ENCODE results near the gene C1orf74. TPM values are rescaled to one million over a fixed set of nuclear protein-coding genes. Genes with fewer than 3 reads are reported as not detected.

C1orf74 gene
- 6.2 and 9.0 TPM in 2 replicates for total RNA-seq (2014; rRNA removed; shearing (Covaris generic))

- in situ Hi-C loops (cut with HindIII; ENCODE audit: low sequenced_read_pairs), result no loop called here
These were observed at the start of gene C1orf74 for GRCh38 chr1:209784265-209785169. Gene C1orf74, minus strand, starts transcription at chr1:209784559. Its CDS starts 925 bp downstream, at chr1:209783634.

GRCh38 chr1:209831615-209832014 is 47.3 kb upstream of the C1orf74 start:
- in situ Hi-C loops (cut with HindIII; ENCODE audit: low sequenced_read_pairs), result loop anchor here (25.0 kb wide), 1 partner anchor 531 kb away; no protein-coding TSS in a partner anchor
- DNase-seq (ENCODE audit: low spot score), result no peak

More at GRCh38 chr1:209784265-209785169, at the start of gene C1orf74:
- DNase-seq (ENCODE audit: low spot score), result peak; percentile 98

- in situ Hi-C loops (cut with HindIII; ENCODE audit: low sequenced_read_pairs), result loop anchor here (25.0 kb wide), 1 partner anchor 532 kb away; no protein-coding TSS in a partner anchor
- DNase-seq (ENCODE audit: low spot score), result no peak
These were observed 46.4 kb upstream of the C1orf74 start for GRCh38 chr1:209830722-209831121.

GRCh38 chr1:209829716-209830115 is 45.4 kb upstream of the C1orf74 start:
- DNase-seq (ENCODE audit: low spot score), result no peak
- in situ Hi-C loops (cut with HindIII; ENCODE audit: low sequenced_read_pairs), result loop anchor here (25.0 kb wide), 1 partner anchor 533 kb away; no protein-coding TSS in a partner anchor

GRCh38 chr1:209827384-209828262 is 43.3 kb upstream of the C1orf74 start, which contains the start of gene UTP25:
Gene UTP25, plus strand, starts transcription at chr1:209827972. Its CDS starts 92 bp downstream, at chr1:209828064.
- in situ Hi-C loops (cut with HindIII; ENCODE audit: low sequenced_read_pairs), result loop anchor here (25.0 kb wide), 1 partner anchor 535 kb away; no protein-coding TSS in a partner anchor
- peak; percentile 93 for DNase-seq (ENCODE audit: low spot score)

GRCh38 chr1:209825591-209826434 is 41.5 kb upstream of the C1orf74 start:
- in situ Hi-C loops (cut with HindIII; ENCODE audit: low sequenced_read_pairs), result loop anchor here (25.0 kb wide), 1 partner anchor 536 kb away; no protein-coding TSS in a partner anchor
- DNase-seq (ENCODE audit: low spot score), result no peak

- peak; percentile 81 for DNase-seq (ENCODE audit: low spot score)
- in situ Hi-C loops (cut with HindIII; ENCODE audit: low sequenced_read_pairs), result no loop called here
These were observed 39.0 kb upstream of the C1orf74 start for GRCh38 chr1:209823143-209824041.

- no peak for DNase-seq (ENCODE audit: low spot score)
- in situ Hi-C loops (cut with HindIII; ENCODE audit: low sequenced_read_pairs), result no loop called here
These were observed 38.3 kb upstream of the C1orf74 start for GRCh38 chr1:209822706-209823105.

GRCh38 chr1:209820986-209821385 is 36.6 kb upstream of the C1orf74 start:
- in situ Hi-C loops (cut with HindIII; ENCODE audit: low sequenced_read_pairs), result no loop called here

GRCh38 chr1:209819058-209819457 is 34.7 kb upstream of the C1orf74 start:
- no peak for DNase-seq (ENCODE audit: low spot score)
- in situ Hi-C loops (cut with HindIII; ENCODE audit: low sequenced_read_pairs), result no loop called here

More at GRCh38 chr1:209820986-209821385, 36.6 kb upstream of the C1orf74 start:
- DNase-seq (ENCODE audit: low spot score), result no peak

- in situ Hi-C loops (cut with HindIII; ENCODE audit: low sequenced_read_pairs), result no loop called here
- no peak for DNase-seq (ENCODE audit: low spot score)
These were observed 33.3 kb upstream of the C1orf74 start for GRCh38 chr1:209817691-209818090.

GRCh38 chr1:209816923-209817322 is 32.6 kb upstream of the C1orf74 start:
- no peak for DNase-seq (ENCODE audit: low spot score)
- in situ Hi-C loops (cut with HindIII; ENCODE audit: low sequenced_read_pairs), result no loop called here

GRCh38 chr1:209815931-209816341 is 31.6 kb upstream of the C1orf74 start:
- no peak for DNase-seq (ENCODE audit: low spot score)
- in situ Hi-C loops (cut with HindIII; ENCODE audit: low sequenced_read_pairs), result no loop called here

GRCh38 chr1:209815490-209815889 is 31.1 kb upstream of the C1orf74 start:
- in situ Hi-C loops (cut with HindIII; ENCODE audit: low sequenced_read_pairs), result no loop called here
- no peak for DNase-seq (ENCODE audit: low spot score)

GRCh38 chr1:209813902-209814301 is 29.5 kb upstream of the C1orf74 start:
- no peak for DNase-seq (ENCODE audit: low spot score)
- in situ Hi-C loops (cut with HindIII; ENCODE audit: low sequenced_read_pairs), result no loop called here

GRCh38 chr1:209810783-209811182 is 26.4 kb upstream of the C1orf74 start:
- in situ Hi-C loops (cut with HindIII; ENCODE audit: low sequenced_read_pairs), result no loop called here
- DNase-seq (ENCODE audit: low spot score), result no peak

GRCh38 chr1:209809611-209810010 is 25.3 kb upstream of the C1orf74 start:
- no peak for DNase-seq (ENCODE audit: low spot score)
- in situ Hi-C loops (cut with HindIII; ENCODE audit: low sequenced_read_pairs), result no loop called here
